Astrocyte (in vitro differentiated cells and primary cell): ENCODE measurements around the gene AK5. TPM values are rescaled to one million over a fixed set of nuclear protein-coding genes. Genes with fewer than 3 reads are reported as not detected.
"Not testable (repeated sequence)": the region's sequence is repeated elsewhere in the genome, so short reads cannot be mapped to it uniquely, and the experiment has no call there.

Experiments
- DNase-seq: peaks from one replicate; pipeline ENCODE4 v3.0.0-alpha.2; 2010; ENCODE audit warnings: low read depth
- FAIRE-seq: peaks from 2 replicates; lab custom pipeline; 2011; peaks lifted over from hg19 to GRCh38; lab: Jason Lieb, UNC
- H2AFZ ChIP-seq: 2 replicates; pipeline ENCODE4 v1.6.0; 2012; ENCODE audit warnings: low read depth, low read length, inconsistent platforms
- H3K27ac ChIP-seq: 2 replicates; pipeline ENCODE4 v1.5.1; 2011; ENCODE audit warnings: low read depth, low read length, inconsistent platforms
- H3K27me3 ChIP-seq: 2 replicates; pipeline ENCODE4 v1.6.0; 2011; ENCODE audit warnings: low read length, inconsistent platforms; ENCODE audit not compliant: insufficient read depth
- H3K36me3 ChIP-seq: 2 replicates; pipeline ENCODE4 v1.5.1; 2011; ENCODE audit warnings: low read length, inconsistent platforms; ENCODE audit not compliant: insufficient read depth
- H3K4me1 ChIP-seq: 2 replicates; pipeline ENCODE4 v1.5.1; 2011; ENCODE audit warnings: low read length, inconsistent platforms; ENCODE audit not compliant: insufficient read depth
- H3K4me2 ChIP-seq: 2 replicates; pipeline ENCODE4 v1.6.0; 2012; ENCODE audit warnings: low read length, inconsistent platforms
- H3K4me3 ChIP-seq: 2 replicates; pipeline ENCODE4 v1.5.1; 2011; ENCODE audit warnings: low read depth, mild to moderate bottlenecking, low read length, inconsistent platforms; ENCODE audit not compliant: insufficient read depth
- H3K79me2 ChIP-seq: 2 replicates; pipeline ENCODE4 v1.6.0; 2012; ENCODE audit warnings: mild to moderate bottlenecking, low read length, inconsistent platforms; ENCODE audit not compliant: insufficient read depth
- H3K9ac ChIP-seq: 2 replicates; pipeline ENCODE4 v1.6.0; 2012; ENCODE audit warnings: mild to moderate bottlenecking, low read length, inconsistent platforms
- H3K9me3 ChIP-seq: 2 replicates; pipeline ENCODE4 v1.5.1; 2012; ENCODE audit warnings: low read depth, mild to moderate bottlenecking, low read length, inconsistent platforms; ENCODE audit not compliant: insufficient read depth
- H4K20me1 ChIP-seq: 2 replicates; pipeline ENCODE4 v1.6.0; 2012; ENCODE audit warnings: low read length, inconsistent platforms; ENCODE audit not compliant: insufficient read depth
- H3K27ac Mint-ChIP-seq: one replicate; pipeline ENCODE4 v1.8.0; 2021; ENCODE audit warnings: mild to moderate bottlenecking, mixed read lengths; ENCODE audit not compliant: unreplicated experiment
- H3K27me3 Mint-ChIP-seq: one replicate; pipeline ENCODE4 v1.8.0; 2021; ENCODE audit warnings: low read depth, mixed read lengths; ENCODE audit not compliant: unreplicated experiment
- H3K36me3 Mint-ChIP-seq: one replicate; pipeline ENCODE4 v1.8.0; 2021; ENCODE audit warnings: low read depth, mixed read lengths; ENCODE audit not compliant: unreplicated experiment
- H3K4me1 Mint-ChIP-seq: one replicate; pipeline ENCODE4 v1.8.0; 2021; ENCODE audit warnings: low read depth, mixed read lengths; ENCODE audit not compliant: unreplicated experiment
- H3K4me3 Mint-ChIP-seq: one replicate; pipeline ENCODE4 v1.8.0; 2021; ENCODE audit warnings: mild to moderate bottlenecking, moderate library complexity, mixed read lengths; ENCODE audit not compliant: unreplicated experiment
- H3K9me3 Mint-ChIP-seq: one replicate; pipeline ENCODE4 v1.8.0; 2021; ENCODE audit warnings: mild to moderate bottlenecking, mixed read lengths; ENCODE audit not compliant: unreplicated experiment
- EZH2 ChIP-seq: IDR thresholded peaks from 2 replicates; pipeline ENCODE4 v1.6.1; 2012; ENCODE audit warnings: mild to moderate bottlenecking, low read length, inconsistent platforms; ENCODE audit not compliant: insufficient read depth
- total RNA-seq: library from RNA; stranded (reverse); gene quantifications from 2 replicates; pipeline ENCODE4 v1.2.1, GENCODE V29; 2021
- TF ChIP-seq, protein P1 (sequence below): IDR thresholded peaks from 2 replicates; pipeline ENCODE4 v1.5.1; 2011; ENCODE audit warnings: low read depth, mild to moderate bottlenecking, inconsistent platforms, low read length, moderate library complexity; ENCODE audit not compliant: insufficient read depth

Gene AK5
- total RNA-seq, 1 donor from 2014 or later: 4.4 TPM

DNA sequence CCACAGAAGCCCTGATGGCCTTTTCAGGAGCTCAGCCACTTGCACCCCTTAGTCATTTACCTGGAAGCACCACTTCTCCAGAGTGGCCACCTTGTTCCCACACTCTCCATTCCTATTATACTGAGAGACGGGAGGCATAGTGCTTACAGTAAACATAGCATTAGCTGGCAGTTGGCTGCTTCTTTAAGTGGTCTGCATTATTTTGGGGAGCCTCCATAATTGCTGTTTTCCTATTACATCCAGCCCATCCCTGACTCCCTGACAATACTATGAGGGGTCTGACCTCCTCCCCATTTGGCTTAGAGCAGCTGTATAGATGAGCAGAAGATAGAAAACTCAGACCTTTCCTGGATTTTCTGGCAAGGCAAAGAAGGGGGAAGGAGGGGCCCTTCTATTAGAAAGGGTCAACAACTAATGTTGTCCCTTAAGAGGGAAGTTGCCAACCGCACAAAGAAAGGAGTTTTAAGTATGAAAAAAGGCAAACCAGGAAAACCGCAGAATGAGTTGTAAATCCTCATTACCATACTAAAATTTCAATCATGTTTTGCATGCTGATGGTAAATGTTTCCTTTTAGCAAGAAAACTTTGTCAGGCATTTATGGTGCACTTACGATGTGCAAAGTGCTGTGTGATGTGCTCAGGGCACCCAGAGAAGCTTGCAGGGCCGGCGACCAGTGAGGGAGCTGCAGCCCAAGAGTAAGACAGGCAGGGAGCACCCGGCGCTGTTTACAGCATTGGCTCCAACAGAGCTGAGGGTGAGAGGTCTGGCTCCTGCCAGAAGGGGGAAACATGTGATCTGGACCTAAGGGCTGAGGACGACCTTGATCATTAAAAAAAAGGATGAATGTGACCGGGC, 233.3 kb downstream of the AK5 start:
- H3K4me1 ChIP-seq: peaks cover 33% of the 10 kb centered on the region
- no peaks in the 10 kb centered on the region for H3K9me3 ChIP-seq
- no peaks in the 10 kb centered on the region for H3K36me3 Mint-ChIP-seq
- FAIRE-seq: no peak
- DNase-seq: peak; percentile 66
- H2AFZ ChIP-seq: peak overlapping the region; percentile 30
- no peak overlapping the region for H3K4me3 Mint-ChIP-seq
- H3K9me3 Mint-ChIP-seq: peaks cover 13% of the 10 kb centered on the region
- peak overlapping the region; percentile 89 for H3K27ac ChIP-seq
- H3K9ac ChIP-seq: peak overlapping the region; percentile 69
- TF ChIP-seq, protein P1, sequence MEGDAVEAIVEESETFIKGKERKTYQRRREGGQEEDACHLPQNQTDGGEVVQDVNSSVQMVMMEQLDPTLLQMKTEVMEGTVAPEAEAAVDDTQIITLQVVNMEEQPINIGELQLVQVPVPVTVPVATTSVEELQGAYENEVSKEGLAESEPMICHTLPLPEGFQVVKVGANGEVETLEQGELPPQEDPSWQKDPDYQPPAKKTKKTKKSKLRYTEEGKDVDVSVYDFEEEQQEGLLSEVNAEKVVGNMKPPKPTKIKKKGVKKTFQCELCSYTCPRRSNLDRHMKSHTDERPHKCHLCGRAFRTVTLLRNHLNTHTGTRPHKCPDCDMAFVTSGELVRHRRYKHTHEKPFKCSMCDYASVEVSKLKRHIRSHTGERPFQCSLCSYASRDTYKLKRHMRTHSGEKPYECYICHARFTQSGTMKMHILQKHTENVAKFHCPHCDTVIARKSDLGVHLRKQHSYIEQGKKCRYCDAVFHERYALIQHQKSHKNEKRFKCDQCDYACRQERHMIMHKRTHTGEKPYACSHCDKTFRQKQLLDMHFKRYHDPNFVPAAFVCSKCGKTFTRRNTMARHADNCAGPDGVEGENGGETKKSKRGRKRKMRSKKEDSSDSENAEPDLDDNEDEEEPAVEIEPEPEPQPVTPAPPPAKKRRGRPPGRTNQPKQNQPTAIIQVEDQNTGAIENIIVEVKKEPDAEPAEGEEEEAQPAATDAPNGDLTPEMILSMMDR: peak; percentile 10
- no peak for TF ChIP-seq EZH2
- peak overlapping the region; percentile 73 for H3K4me2 ChIP-seq
- H3K36me3 ChIP-seq: no peaks in the 10 kb centered on the region
- H4K20me1 ChIP-seq: no peaks in the 10 kb centered on the region
- H3K27me3 ChIP-seq: no peaks in the 10 kb centered on the region
- H3K4me3 ChIP-seq: peak overlapping the region; percentile 16
- H3K79me2 ChIP-seq: no peaks in the 10 kb centered on the region
- peak overlapping the region; percentile 95 for H3K27ac Mint-ChIP-seq
- no peaks in the 10 kb centered on the region for H3K27me3 Mint-ChIP-seq
- peaks cover 25% of the 10 kb centered on the region for H3K4me1 Mint-ChIP-seq

DNA sequence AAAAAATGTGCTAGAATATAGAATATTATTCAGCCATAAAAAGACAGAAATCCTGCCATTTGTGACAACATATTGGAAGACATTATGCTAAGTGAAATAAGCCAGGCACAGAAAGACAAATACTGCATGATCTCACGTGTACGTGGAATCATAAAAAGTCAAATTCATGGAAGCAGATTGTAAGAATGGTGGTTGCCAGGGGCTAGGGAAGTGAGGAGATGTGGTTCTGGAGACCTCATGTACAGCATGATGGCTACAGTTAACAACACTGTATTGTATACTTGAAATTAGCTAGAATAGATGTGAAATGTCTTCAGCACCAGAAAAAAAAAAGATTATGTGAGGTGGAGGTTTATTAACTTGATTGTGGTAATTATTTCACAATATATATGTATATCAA, 234.3 kb downstream of the AK5 start:
- no peaks in the 10 kb centered on the region for H3K79me2 ChIP-seq
- H2AFZ ChIP-seq: no peak overlapping the region
- H3K36me3 Mint-ChIP-seq: no peaks in the 10 kb centered on the region
- peaks cover 31% of the 10 kb centered on the region for H3K4me1 ChIP-seq
- H3K27ac Mint-ChIP-seq: no peak overlapping the region
- H3K4me3 ChIP-seq: no peak overlapping the region
- no peaks in the 10 kb centered on the region for H3K27me3 ChIP-seq
- no peaks in the 10 kb centered on the region for H3K36me3 ChIP-seq
- FAIRE-seq (no peak), DNase-seq (no peak)
- no peaks in the 10 kb centered on the region for H4K20me1 ChIP-seq
- H3K9ac ChIP-seq: no peak overlapping the region
- H3K27ac ChIP-seq: no peak overlapping the region
- H3K4me2 ChIP-seq: no peak overlapping the region
- TF ChIP-seq, protein P1: no peak
- TF ChIP-seq EZH2: no peak
- H3K9me3 ChIP-seq: no peaks in the 10 kb centered on the region
- no peaks in the 10 kb centered on the region for H3K27me3 Mint-ChIP-seq
- peaks cover 16% of the 10 kb centered on the region for H3K9me3 Mint-ChIP-seq
- H3K4me1 Mint-ChIP-seq: peaks cover 25% of the 10 kb centered on the region
- no peak overlapping the region for H3K4me3 Mint-ChIP-seq

GRCh38 chr1:77524038-77524437, 242.2 kb downstream of the AK5 start:
- Mint-ChIP-seq H3K27me3 (no peaks in the 10 kb centered on the region), H3K4me1 (no peaks in the 10 kb centered on the region), H3K9me3 (peaks cover 8% of the 10 kb centered on the region), H3K4me3 (no peak overlapping the region), H3K27ac (no peak overlapping the region), H3K36me3 (no peaks in the 10 kb centered on the region)
- Histone ChIP-seq H3K36me3 (no peaks in the 10 kb centered on the region), H3K9ac (no peak overlapping the region), H3K4me2 (no peak overlapping the region), H3K4me1 (no peaks in the 10 kb centered on the region), H3K4me3 (no peak overlapping the region), H2AFZ (no peak overlapping the region), H3K27me3 (no peaks in the 10 kb centered on the region), H3K27ac (no peak overlapping the region), H3K9me3 (no peaks in the 10 kb centered on the region), H3K79me2 (no peaks in the 10 kb centered on the region), H4K20me1 (no peaks in the 10 kb centered on the region)
- TF ChIP-seq, protein P1: no peak
- TF ChIP-seq EZH2: no peak
- FAIRE-seq (no peak), DNase-seq (no peak)

GRCh38 chr1:77531149-77531548, 249.3 kb downstream of the AK5 start:
- not testable (repeated sequence) for H3K27me3 ChIP-seq, H3K9ac ChIP-seq, H3K36me3 Mint-ChIP-seq, H3K9me3 ChIP-seq, H4K20me1 ChIP-seq, H3K27me3 Mint-ChIP-seq, H3K4me3 Mint-ChIP-seq, DNase-seq, H3K4me3 ChIP-seq, H3K79me2 ChIP-seq, H3K27ac ChIP-seq, H3K4me2 ChIP-seq, H3K4me1 Mint-ChIP-seq, H3K9me3 Mint-ChIP-seq, H3K27ac Mint-ChIP-seq, FAIRE-seq, H3K36me3 ChIP-seq, H2AFZ ChIP-seq
- H3K4me1 ChIP-seq: peaks cover 14% of the 10 kb centered on the region
